Activated B cell treated with CpG ODN at 0.5 μM for 24 hours (primary cell): ENCODE measurements around the gene NF1. TPM values are rescaled to one million over a fixed set of nuclear protein-coding genes. Genes with fewer than 3 reads are reported as not detected.
A peak's percentile ranks its signal among the peaks of the same experiment; 100 is the strongest.

ENCODE experiments used
- ATAC-seq: fragments of 200-7000 bp; cut with Tn5 transposase; one replicate; pipeline ENCODE4 v1.10.0; 2021; ENCODE audit warnings: low read depth, mild to moderate bottlenecking, moderate library complexity
- CTCF ChIA-PET: fragments of 350-600 bp; sonication (Branson Sonifier 250); formaldehyde crosslinking; loops from one replicate; lab custom pipeline; 2021; ENCODE audit warnings: antibody characterized with exemption; lab: Charles Lee
- POLR2A ChIA-PET: fragments of 350-600 bp; sonication (Branson Sonifier 250); formaldehyde crosslinking; loops from one replicate; lab custom pipeline; 2021; ENCODE audit warnings: antibody characterized with exemption; lab: Charles Lee
- DNase-seq: peaks from one replicate; pipeline ENCODE4 v3.0.0; 2022
- H3K27ac Mint-ChIP-seq: one replicate; pipeline ENCODE4 v1.8.0; 2020; ENCODE audit warnings: mixed read lengths
- H3K27me3 Mint-ChIP-seq: one replicate; pipeline ENCODE4 v1.8.0; 2021; ENCODE audit warnings: mixed read lengths
- H3K36me3 Mint-ChIP-seq: one replicate; pipeline ENCODE4 v1.8.0; 2021; ENCODE audit warnings: low read depth, mixed read lengths
- H3K4me1 Mint-ChIP-seq: one replicate; pipeline ENCODE4 v1.8.0; 2021; ENCODE audit warnings: mixed read lengths
- H3K4me3 Mint-ChIP-seq: one replicate; pipeline ENCODE4 v1.8.0; 2020; ENCODE audit warnings: mild to moderate bottlenecking, mixed read lengths
- H3K9me3 Mint-ChIP-seq: one replicate; pipeline ENCODE4 v1.8.0; 2020; ENCODE audit warnings: mixed read lengths
- intact Hi-C: fragments of 100-400 bp; cut with micrococcal nuclease; formaldehyde crosslinking; loops from one replicate; pipeline ENCODE4 v1.15.1; 2024
- total RNA-seq: library from RNA; stranded (reverse); gene quantifications from 2 replicates; pipeline ENCODE4 v1.2.3, GENCODE V29; 2022
- TF ChIP-seq, protein P1 (sequence below): fragments of 200-600 bp; IDR thresholded peaks from one replicate; pipeline ENCODE4 v1.8.0; 2022; ENCODE audit warnings: antibody characterized with exemption, mild to moderate bottlenecking

Gene NF1
- total RNA-seq, 1 donor from 2014 or later = 27.4 TPM

- peak; percentile 21 for DNase-seq
- H3K27ac Mint-ChIP-seq = no peak overlapping the region
- no peaks in the 10 kb centered on the region for H3K4me1 Mint-ChIP-seq
- no peaks in the 10 kb centered on the region for H3K36me3 Mint-ChIP-seq
- intact Hi-C loops = loop anchor here (1.0 kb wide), 1 partner anchor 154 kb away; no protein-coding TSS in a partner anchor
- no peaks in the 10 kb centered on the region for H3K9me3 Mint-ChIP-seq
- CTCF ChIA-PET = interaction anchor here (0.6 to 1.9 kb wide), 2 partner anchors 16 to 153 kb away, joined by 3 to 4 read pairs; no protein-coding TSS in a partner anchor
- H3K27me3 Mint-ChIP-seq = no peaks in the 10 kb centered on the region
- peak; percentile 71 for ATAC-seq
- POLR2A ChIA-PET = no interaction called here
- TF ChIP-seq, protein P1, sequence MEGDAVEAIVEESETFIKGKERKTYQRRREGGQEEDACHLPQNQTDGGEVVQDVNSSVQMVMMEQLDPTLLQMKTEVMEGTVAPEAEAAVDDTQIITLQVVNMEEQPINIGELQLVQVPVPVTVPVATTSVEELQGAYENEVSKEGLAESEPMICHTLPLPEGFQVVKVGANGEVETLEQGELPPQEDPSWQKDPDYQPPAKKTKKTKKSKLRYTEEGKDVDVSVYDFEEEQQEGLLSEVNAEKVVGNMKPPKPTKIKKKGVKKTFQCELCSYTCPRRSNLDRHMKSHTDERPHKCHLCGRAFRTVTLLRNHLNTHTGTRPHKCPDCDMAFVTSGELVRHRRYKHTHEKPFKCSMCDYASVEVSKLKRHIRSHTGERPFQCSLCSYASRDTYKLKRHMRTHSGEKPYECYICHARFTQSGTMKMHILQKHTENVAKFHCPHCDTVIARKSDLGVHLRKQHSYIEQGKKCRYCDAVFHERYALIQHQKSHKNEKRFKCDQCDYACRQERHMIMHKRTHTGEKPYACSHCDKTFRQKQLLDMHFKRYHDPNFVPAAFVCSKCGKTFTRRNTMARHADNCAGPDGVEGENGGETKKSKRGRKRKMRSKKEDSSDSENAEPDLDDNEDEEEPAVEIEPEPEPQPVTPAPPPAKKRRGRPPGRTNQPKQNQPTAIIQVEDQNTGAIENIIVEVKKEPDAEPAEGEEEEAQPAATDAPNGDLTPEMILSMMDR = no peak
- no peak overlapping the region for H3K4me3 Mint-ChIP-seq
Observed at GRCh38 chr17:31068291-31068690, 26.5 kb upstream of the NF1 start.

DNA sequence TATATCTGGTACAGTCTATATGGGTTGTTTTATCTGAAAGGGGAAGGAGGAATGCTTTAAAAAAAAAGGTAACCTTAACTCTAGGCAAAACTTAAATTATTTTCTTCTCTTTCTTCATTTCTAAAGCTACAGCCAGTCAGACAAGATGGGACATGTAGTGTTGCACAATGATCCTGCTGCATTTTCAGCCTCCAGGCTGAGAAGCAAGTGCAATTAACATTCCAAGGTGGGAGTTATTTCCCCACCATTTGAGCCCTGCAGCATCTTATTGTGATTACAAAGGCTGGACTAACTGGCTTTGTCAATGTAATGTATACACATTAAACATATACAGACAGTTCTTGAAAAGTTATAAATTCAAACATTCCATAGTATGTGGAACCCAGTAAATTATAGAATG is 22.6 kb upstream of the NF1 start:
- Mint-ChIP-seq H3K27ac (no peak overlapping the region), H3K4me1 (no peaks in the 10 kb centered on the region), H3K9me3 (no peaks in the 10 kb centered on the region), H3K27me3 (no peaks in the 10 kb centered on the region), H3K36me3 (no peaks in the 10 kb centered on the region), H3K4me3 (no peak overlapping the region)
- TF ChIP-seq, protein P1 = no peak
- intact Hi-C loops = no loop called here
- CTCF ChIA-PET = no interaction called here
- ATAC-seq (no peak), DNase-seq (no peak)
- POLR2A ChIA-PET = no interaction called here

- ChIA-PET CTCF (no interaction called here), POLR2A (no interaction called here)
- no peaks in the 10 kb centered on the region for H3K27me3 Mint-ChIP-seq
- no peaks in the 10 kb centered on the region for H3K4me1 Mint-ChIP-seq
- DNase-seq = no peak
- no peaks in the 10 kb centered on the region for H3K9me3 Mint-ChIP-seq
- no peaks in the 10 kb centered on the region for H3K36me3 Mint-ChIP-seq
- TF ChIP-seq, protein P1 = no peak
- H3K4me3 Mint-ChIP-seq = no peak overlapping the region
- ATAC-seq = no peak
- H3K27ac Mint-ChIP-seq = no peak overlapping the region
- intact Hi-C loops = no loop called here
Observed at GRCh38 chr17:31073411-31073810, 21.4 kb upstream of the NF1 start.

DNA sequence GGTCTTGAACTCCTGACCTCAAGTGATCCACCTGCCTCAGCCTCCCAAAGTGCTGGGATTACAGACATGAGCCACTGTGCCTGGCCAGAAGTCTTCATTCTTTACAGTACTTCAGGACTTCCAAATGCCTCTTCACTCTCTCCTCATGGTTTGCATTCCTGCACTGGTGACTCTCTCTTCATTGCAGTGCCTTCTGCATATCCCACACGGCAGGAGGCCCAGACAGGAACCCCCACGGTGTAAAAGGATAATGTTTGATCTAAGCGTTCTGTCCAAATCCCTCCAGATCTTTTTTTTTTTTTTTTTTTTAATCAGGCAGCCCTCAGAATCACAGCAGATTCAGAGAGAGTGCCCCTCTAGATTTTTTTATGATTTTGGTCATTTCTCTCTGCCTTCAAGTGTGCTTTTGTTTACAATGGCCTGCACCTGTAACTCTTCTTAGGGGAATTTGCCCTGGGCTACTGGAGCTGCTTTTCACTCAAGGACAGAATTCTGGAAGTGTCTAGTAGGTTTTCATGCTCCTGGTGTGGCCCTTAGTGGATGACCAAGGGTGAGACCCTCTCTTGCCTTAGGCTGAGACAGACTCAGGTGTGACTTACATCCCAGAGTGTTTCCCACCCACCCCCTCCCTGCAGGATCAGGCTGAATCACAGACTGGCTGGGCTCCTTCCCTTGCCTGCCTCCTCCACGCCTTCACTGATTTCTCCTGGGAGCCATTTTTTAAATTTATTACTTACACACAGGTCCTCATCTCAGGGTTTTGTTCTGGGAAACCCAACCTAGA is 19.8 kb upstream of the NF1 start:
- H3K9me3 Mint-ChIP-seq = no peaks in the 10 kb centered on the region
- CTCF ChIA-PET = no interaction called here
- H3K36me3 Mint-ChIP-seq = no peaks in the 10 kb centered on the region
- ATAC-seq (no peak), DNase-seq (no peak)
- H3K4me1 Mint-ChIP-seq = no peaks in the 10 kb centered on the region
- POLR2A ChIA-PET = no interaction called here
- intact Hi-C loops = loop anchor here (5.0 kb wide), 1 partner anchor 387 kb away; no protein-coding TSS in a partner anchor
- TF ChIP-seq, protein P1 = no peak
- no peak overlapping the region for H3K27ac Mint-ChIP-seq
- no peaks in the 10 kb centered on the region for H3K27me3 Mint-ChIP-seq
- no peak overlapping the region for H3K4me3 Mint-ChIP-seq

GRCh38 chr17:31078290-31078689 is 16.5 kb upstream of the NF1 start:
- ChIA-PET CTCF (no interaction called here), POLR2A (no interaction called here)
- intact Hi-C loops = loop anchor here (5.0 kb wide), 1 partner anchor 384 kb away; no protein-coding TSS in a partner anchor
- no peak for DNase-seq
- no peak for ATAC-seq
- H3K27ac Mint-ChIP-seq = no peak overlapping the region
- H3K4me1 Mint-ChIP-seq = no peaks in the 10 kb centered on the region
- no peaks in the 10 kb centered on the region for H3K36me3 Mint-ChIP-seq
- H3K27me3 Mint-ChIP-seq = no peaks in the 10 kb centered on the region
- TF ChIP-seq, protein P1 = no peak
- no peaks in the 10 kb centered on the region for H3K9me3 Mint-ChIP-seq
- no peak overlapping the region for H3K4me3 Mint-ChIP-seq
